ENCODE measurements around the gene ELOVL6. TPM values are rescaled to one million over a fixed set of nuclear protein-coding genes. Genes with fewer than 3 reads are reported as not detected.

The ELOVL6 gene
- total and polyA plus RNA-seq, 10 of the 15 experiments (the other 5 are each of a cell fraction or from before 2014, with no cell fraction given), result 3.9 to 33.5 (median 8.1) TPM

DNA sequence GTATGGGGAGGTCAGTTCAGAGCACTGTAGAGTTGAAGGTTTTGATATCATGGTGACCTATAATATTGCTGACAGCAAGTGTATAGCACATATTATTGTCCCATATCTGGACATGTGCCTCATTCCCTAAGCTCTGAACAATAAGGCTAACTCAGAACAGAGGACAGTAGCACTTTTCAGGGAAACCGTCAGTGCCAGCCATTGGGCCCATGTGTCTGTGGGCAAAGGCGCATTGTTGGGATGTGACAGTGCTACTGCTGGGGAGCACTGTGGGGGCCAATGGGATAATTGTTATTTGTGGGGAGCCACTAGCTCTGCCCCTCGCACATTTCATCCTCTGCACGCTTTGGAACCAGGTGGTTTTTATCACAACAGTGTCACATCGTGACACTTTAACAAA lies 136.2 kb downstream of the ELOVL6 start:
- POLR2A ChIA-PET, result interaction anchor here (0.5 kb wide), 1 partner anchor 430 kb away, joined by 3 read pairs; no protein-coding TSS in a partner anchor
- H3K4me2 ChIP-seq (ENCODE audit: control insufficient read depth, insufficient read depth), result no peak overlapping the region
- no peak overlapping the region for H3K27ac ChIP-seq (ENCODE audit: control insufficient read depth, insufficient read depth)
- ATAC-seq (no peak), DNase-seq (ENCODE audit: low read depth, low spot score) (no peak), FAIRE-seq (no peak)
- RAD21 ChIA-PET (ENCODE audit: unreplicated experiment), result no interaction called here
- BruUV-seq (replicated peaks), result no TSS peak
- CTCF ChIA-PET, result interaction anchor here (1.2 to 4.5 kb wide), 4 partner anchors 11 to 149 kb away, joined by 3 to 33 read pairs (median 4); no protein-coding TSS in a partner anchor
- no peaks in the 10 kb centered on the region for H3K36me3 ChIP-seq (ENCODE audit: control insufficient read depth in 2 of 2, insufficient read depth in 2 of 2, low read length in 1 of 2)
- in situ Hi-C loops (cut with MboI), result no loop called here
- peaks cover 22% of the 10 kb centered on the region for H3K4me1 ChIP-seq (ENCODE audit: control insufficient read depth, insufficient read depth, low read length)
- no peaks in the 10 kb centered on the region for H3K9me3 ChIP-seq (replicated peaks; ENCODE audit: control insufficient read depth, insufficient read depth, low read length)
- H3K79me2 ChIP-seq (ENCODE audit: control insufficient read depth, insufficient read depth, low read length), result no peaks in the 10 kb centered on the region
- H3K27me3 ChIP-seq (replicated peaks in 1 of 2; ENCODE audit: control insufficient read depth in 2 of 2, insufficient read depth in 2 of 2, low read length in 1 of 2), result no peaks in the 10 kb centered on the region
- H3K9ac ChIP-seq (ENCODE audit: control insufficient read depth, insufficient read depth, low read length), result no peak overlapping the region
- intact Hi-C loops (cut with micrococcal nuclease; ENCODE audit: unreplicated experiment), result no loop called here
- H4K20me1 ChIP-seq (ENCODE audit: control insufficient read depth, insufficient read depth), result no peaks in the 10 kb centered on the region
- no peak overlapping the region for H3K4me3 ChIP-seq
- WGBS (ENCODE audit: insufficient coverage, insufficient replicate concordance, low lambda C conversion rate, missing lambda C conversion rate), result 97% methylated on average over 5 of the region's 5 CpGs
- no peak overlapping the region for H2AFZ ChIP-seq (ENCODE audit: control insufficient read depth, low read depth, low read length)
- SMC1A ChIA-PET (ENCODE audit: uncharacterized antibody, unreplicated experiment), result interaction anchor here (1.3 to 1.4 kb wide), 2 partner anchors 11 to 136 kb away, joined by 4 read pairs; partner anchors contain the start of gene ELOVL6
- TF ChIP-seq, protein P1, sequence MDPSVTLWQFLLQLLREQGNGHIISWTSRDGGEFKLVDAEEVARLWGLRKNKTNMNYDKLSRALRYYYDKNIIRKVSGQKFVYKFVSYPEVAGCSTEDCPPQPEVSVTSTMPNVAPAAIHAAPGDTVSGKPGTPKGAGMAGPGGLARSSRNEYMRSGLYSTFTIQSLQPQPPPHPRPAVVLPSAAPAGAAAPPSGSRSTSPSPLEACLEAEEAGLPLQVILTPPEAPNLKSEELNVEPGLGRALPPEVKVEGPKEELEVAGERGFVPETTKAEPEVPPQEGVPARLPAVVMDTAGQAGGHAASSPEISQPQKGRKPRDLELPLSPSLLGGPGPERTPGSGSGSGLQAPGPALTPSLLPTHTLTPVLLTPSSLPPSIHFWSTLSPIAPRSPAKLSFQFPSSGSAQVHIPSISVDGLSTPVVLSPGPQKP (IDR thresholded peaks at IDR 0.05; ENCODE audit: low read depth, low read length), result no peak
- no peak for TF ChIP-seq POU2F2 (IDR thresholded peaks at IDR 0.05; ENCODE audit: borderline replicate concordance, low read depth, low read length)
- no peak for TF ChIP-seq EGR1 (IDR thresholded peaks at IDR 0.05; ENCODE audit: borderline replicate concordance in 1 of 2, low read depth in 2 of 2, low read length in 2 of 2)
- TF ChIP-seq ATF7 (IDR thresholded peaks at IDR 0.05; ENCODE audit: low read depth), result no peak
- no peak for TF ChIP-seq MTA3 (IDR thresholded peaks at IDR 0.05; ENCODE audit: borderline replicate concordance, low read length)
- TF ChIP-seq PAX8 (IDR thresholded peaks at IDR 0.05), result no peak
- TF ChIP-seq YBX1 (IDR thresholded peaks at IDR 0.05), result no peak
- TF ChIP-seq STAT3 (IDR thresholded peaks at IDR 0.05; ENCODE audit: low read depth, low read length), result no peak
- no peak for TF ChIP-seq ZNF384 (IDR thresholded peaks at IDR 0.05; ENCODE audit: borderline replicate concordance, low read depth, low read length)
- TF ChIP-seq, protein P2, sequence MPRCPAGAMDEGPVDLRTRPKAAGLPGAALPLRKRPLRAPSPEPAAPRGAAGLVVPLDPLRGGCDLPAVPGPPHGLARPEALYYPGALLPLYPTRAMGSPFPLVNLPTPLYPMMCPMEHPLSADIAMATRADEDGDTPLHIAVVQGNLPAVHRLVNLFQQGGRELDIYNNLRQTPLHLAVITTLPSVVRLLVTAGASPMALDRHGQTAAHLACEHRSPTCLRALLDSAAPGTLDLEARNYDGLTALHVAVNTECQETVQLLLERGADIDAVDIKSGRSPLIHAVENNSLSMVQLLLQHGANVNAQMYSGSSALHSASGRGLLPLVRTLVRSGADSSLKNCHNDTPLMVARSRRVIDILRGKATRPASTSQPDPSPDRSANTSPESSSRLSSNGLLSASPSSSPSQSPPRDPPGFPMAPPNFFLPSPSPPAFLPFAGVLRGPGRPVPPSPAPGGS (IDR thresholded peaks at IDR 0.05; ENCODE audit: borderline replicate concordance, insufficient read depth, low read depth, low read length, poor library complexity, severe bottlenecking), result no peak
- no peak for TF ChIP-seq SUPT20H (IDR thresholded peaks at IDR 0.05; ENCODE audit: borderline replicate concordance, control insufficient read depth, low read depth, low read length)
- TF ChIP-seq EED (IDR thresholded peaks at IDR 0.05; ENCODE audit: low read depth), result no peak
- TF ChIP-seq SPI1 (IDR thresholded peaks at IDR 0.05; ENCODE audit: borderline replicate concordance, insufficient read depth, low read depth, low read length), result no peak
- no peak for TF ChIP-seq ZZZ3 (IDR thresholded peaks at IDR 0.05; ENCODE audit: control insufficient read depth, insufficient read length, low read depth)
- no peak for TF ChIP-seq GABPA (IDR thresholded peaks at IDR 0.05; ENCODE audit: low read depth)
- TF ChIP-seq PAX5 (IDR thresholded peaks at IDR 0.05; ENCODE audit: borderline replicate concordance, low read depth, low read length), result no peak
- no peak for TF ChIP-seq HDAC6 (IDR thresholded peaks at IDR 0.05; ENCODE audit: unreplicated experiment)
- TF ChIP-seq MEF2B (IDR thresholded peaks at IDR 0.05; ENCODE audit: partially characterized antibody, poor library complexity, severe bottlenecking), result no peak
- no peak for TF ChIP-seq SREBF2 (IDR thresholded peaks at IDR 0.05; ENCODE audit: low read length)
- TF ChIP-seq ESRRA (IDR thresholded peaks at IDR 0.05; ENCODE audit: low read length), result no peak
